MM.1S (cell line): ENCODE results near the gene VNN1.
"Not testable (repeated sequence)": the region's sequence is repeated elsewhere in the genome, so short reads cannot be mapped to it uniquely, and the experiment has no call there.

ENCODE experiments used
- DNase-seq: peaks from one replicate; pipeline ENCODE4 v3.0.0-alpha.2; 2015
- H2AFZ ChIP-seq: fragments of 300-600 bp; sonication (generic); 2 replicates; pipeline ENCODE4 v1.6.0; 2016; ENCODE audit warnings: antibody characterized with exemption, low read length
- H3F3A ChIP-seq: fragments of 300-600 bp; sonication (generic); 2 replicates; pipeline ENCODE4 v1.6.1; 2016; ENCODE audit warnings: mild to moderate bottlenecking, antibody characterized with exemption, low read length, moderate library complexity, mixed read lengths; ENCODE audit not compliant: insufficient read depth
- H3K27ac ChIP-seq: fragments of 300-600 bp; sonication (generic); 2 replicates; pipeline ENCODE4 v1.5.1; 2016; ENCODE audit warnings: mild to moderate bottlenecking, low read length
- H3K27me3 ChIP-seq: fragments of 300-600 bp; sonication (generic); replicated peaks from 2 replicates; pipeline ENCODE4 v1.6.0; 2016; ENCODE audit warnings: low read length; ENCODE audit not compliant: insufficient read depth
- H3K36me3 ChIP-seq: fragments of 300-600 bp; sonication (generic); replicated peaks from 2 replicates; pipeline ENCODE4 v1.6.1; 2016; ENCODE audit warnings: mild to moderate bottlenecking, low read length, mixed read lengths; ENCODE audit not compliant: insufficient read depth
- H3K4me1 ChIP-seq: fragments of 300-600 bp; sonication (generic); 2 replicates; pipeline ENCODE4 v1.6.1; 2016; ENCODE audit warnings: low read length, mixed read lengths
- H3K4me2 ChIP-seq: fragments of 300-600 bp; sonication (generic); 2 replicates; pipeline ENCODE4 v1.6.0; 2016; ENCODE audit warnings: low read depth, low read length
- H3K4me3 ChIP-seq: fragments of 300-600 bp; sonication (generic); 2 replicates; pipeline ENCODE4 v1.5.1; 2016; ENCODE audit warnings: low read length, mixed read lengths
- H3K79me2 ChIP-seq: fragments of 300-600 bp; sonication (generic); 2 replicates; pipeline ENCODE4 v1.6.1; 2016; ENCODE audit warnings: mixed run types, low read length, mixed read lengths
- H3K9ac ChIP-seq: fragments of 300-600 bp; sonication (generic); 2 replicates; pipeline ENCODE4 v1.6.1; 2016; ENCODE audit warnings: low read length, mixed read lengths
- H3K9me2 ChIP-seq: fragments of 300-600 bp; sonication (generic); replicated peaks from 2 replicates; pipeline ENCODE4 v1.6.1; 2016; ENCODE audit warnings: mild to moderate bottlenecking, low read length, mixed read lengths; ENCODE audit not compliant: insufficient read depth
- H3K9me3 ChIP-seq: fragments of 300-600 bp; sonication (generic); replicated peaks from 2 replicates; pipeline ENCODE4 v1.6.1; 2016; ENCODE audit warnings: mild to moderate bottlenecking, low read length, mixed read lengths; ENCODE audit not compliant: insufficient read depth
- H4K20me1 ChIP-seq: fragments of 300-600 bp; sonication (generic); 2 replicates; pipeline ENCODE4 v1.6.1; 2016; ENCODE audit warnings: mild to moderate bottlenecking, low read length, moderate library complexity, mixed read lengths; ENCODE audit not compliant: insufficient read depth
- CTCF ChIP-seq: fragments of 300-600 bp; sonication (generic); IDR thresholded peaks from 2 replicates; pipeline ENCODE4 v1.5.1; 2016; ENCODE audit warnings: antibody characterized with exemption, low read length, mixed read lengths
- EZH2 ChIP-seq: fragments of 300-600 bp; sonication (generic); optimal IDR thresholded peaks from 2 replicates; pipeline ENCODE3; 2017; ENCODE audit warnings: low read depth, mild to moderate bottlenecking, antibody characterized with exemption, low read length, mixed read lengths
- EZH2phosphoT487 ChIP-seq: fragments of 300-600 bp; sonication (generic); IDR thresholded peaks from 2 replicates; pipeline ENCODE4 v1.6.1; 2018; ENCODE audit warnings: antibody characterized with exemption, low read length

VNN1 gene

GRCh38 chr6:132708771-132709170 lies 5.1 kb downstream of the VNN1 start:
- TF ChIP-seq EZH2phosphoT487: no peak
- TF ChIP-seq CTCF: no peak
- TF ChIP-seq EZH2: no peak

GRCh38 chr6:132708002-132708401 lies 5.9 kb downstream of the VNN1 start:
- no peak for DNase-seq
- H3K9me2 ChIP-seq: no peaks in the 10 kb centered on the region
- no peaks in the 10 kb centered on the region for H3K36me3 ChIP-seq
- TF ChIP-seq CTCF: no peak
- TF ChIP-seq EZH2: no peak
- no peak for TF ChIP-seq EZH2phosphoT487
- H3K4me1 ChIP-seq: no peaks in the 10 kb centered on the region
- no peaks in the 10 kb centered on the region for H3K79me2 ChIP-seq
- no peaks in the 10 kb centered on the region for H3K27me3 ChIP-seq
- H2AFZ ChIP-seq: no peak overlapping the region
- H3K4me3 ChIP-seq: no peak overlapping the region
- H3F3A ChIP-seq: no peaks in the 10 kb centered on the region
- H3K9ac ChIP-seq: no peak overlapping the region
- H3K4me2 ChIP-seq: no peak overlapping the region
- no peak overlapping the region for H3K27ac ChIP-seq
- H3K9me3 ChIP-seq: no peaks in the 10 kb centered on the region
- H4K20me1 ChIP-seq: no peaks in the 10 kb centered on the region

More at GRCh38 chr6:132708771-132709170, 5.1 kb downstream of the VNN1 start:
- no peaks in the 10 kb centered on the region for H3F3A ChIP-seq
- no peaks in the 10 kb centered on the region for H3K9me2 ChIP-seq
- H2AFZ ChIP-seq: no peak overlapping the region
- no peak overlapping the region for H3K9ac ChIP-seq
- H3K4me1 ChIP-seq: no peaks in the 10 kb centered on the region
- no peak overlapping the region for H3K4me3 ChIP-seq
- no peaks in the 10 kb centered on the region for H3K36me3 ChIP-seq
- H3K27ac ChIP-seq: no peak overlapping the region
- H3K79me2 ChIP-seq: no peaks in the 10 kb centered on the region
- H4K20me1 ChIP-seq: no peaks in the 10 kb centered on the region
- H3K27me3 ChIP-seq: no peaks in the 10 kb centered on the region
- no peak for DNase-seq
- H3K4me2 ChIP-seq: no peak overlapping the region
- no peaks in the 10 kb centered on the region for H3K9me3 ChIP-seq

GRCh38 chr6:132706756-132707155 lies 7.1 kb downstream of the VNN1 start:
- H3K4me3 ChIP-seq, H3K36me3 ChIP-seq, H2AFZ ChIP-seq, H3K4me1 ChIP-seq, DNase-seq, H3K79me2 ChIP-seq, H3F3A ChIP-seq, H3K9ac ChIP-seq, H4K20me1 ChIP-seq, H3K9me2 ChIP-seq, H3K27me3 ChIP-seq, H3K27ac ChIP-seq, H3K9me3 ChIP-seq, H3K4me2 ChIP-seq: not testable (repeated sequence)

- Histone ChIP-seq H3K4me3 (no peak overlapping the region), H3K36me3 (no peaks in the 10 kb centered on the region), H3K27ac (no peak overlapping the region), H2AFZ (no peak overlapping the region), H3K4me1 (no peaks in the 10 kb centered on the region), H3F3A (no peaks in the 10 kb centered on the region), H3K4me2 (no peak overlapping the region), H3K27me3 (no peaks in the 10 kb centered on the region), H3K9me2 (no peaks in the 10 kb centered on the region), H3K9ac (no peak overlapping the region), H3K79me2 (no peaks in the 10 kb centered on the region), H3K9me3 (no peaks in the 10 kb centered on the region), H4K20me1 (no peaks in the 10 kb centered on the region)
- no peak for DNase-seq
- TF ChIP-seq EZH2: no peak
- no peak for TF ChIP-seq CTCF
- no peak for TF ChIP-seq EZH2phosphoT487
These were observed 9.9 kb downstream of the VNN1 start for GRCh38 chr6:132703936-132704335.
